Bronchial epithelial cell (primary cell): Measurements from ENCODE around the gene PRG2. TPM values are rescaled to one million over a fixed set of nuclear protein-coding genes. Genes with fewer than 3 reads are reported as not detected.
A peak's percentile ranks its signal among the peaks of the same experiment; 100 is the strongest.

Experiments
- DNase-seq: peaks from one replicate; pipeline ENCODE4 v3.0.0-alpha.2; 2010; ENCODE audit warnings: low read depth
- FAIRE-seq: peaks from 2 replicates; lab custom pipeline; 2011; peaks lifted over from hg19 to GRCh38; lab: Jason Lieb, UNC
- H3K27me3 ChIP-seq: 2 replicates; pipeline ENCODE4 v1.5.1; 2011; ENCODE audit warnings: low read length; ENCODE audit not compliant: control insufficient read depth, insufficient read depth
- H3K36me3 ChIP-seq: 2 replicates; pipeline ENCODE4 v1.5.1; 2011; ENCODE audit warnings: low read length; ENCODE audit not compliant: control insufficient read depth, insufficient read depth
- H3K4me3 ChIP-seq: 2 replicates; pipeline ENCODE4 v1.5.1; 2011; ENCODE audit warnings: mild to moderate bottlenecking, low read depth, low read length, control low read depth
- total RNA-seq: library from RNA; depleted of rRNA; stranded (reverse); fragments of >200 nt; gene quantifications from 2 replicates; pipeline ENCODE4 v1.2.1, GENCODE V29; 2014
- TF ChIP-seq, protein P1 (sequence below): IDR thresholded peaks from 2 replicates; pipeline ENCODE4 v1.5.1; 2011; ENCODE audit warnings: mild to moderate bottlenecking, moderate library complexity, low read length, control low read depth, inconsistent platforms; ENCODE audit not compliant: insufficient read depth, severe bottlenecking

The PRG2 gene
- total RNA-seq, 1 donor from 2014 or later, result under 0.01 TPM

- no peak for FAIRE-seq
- TF ChIP-seq, protein P1, sequence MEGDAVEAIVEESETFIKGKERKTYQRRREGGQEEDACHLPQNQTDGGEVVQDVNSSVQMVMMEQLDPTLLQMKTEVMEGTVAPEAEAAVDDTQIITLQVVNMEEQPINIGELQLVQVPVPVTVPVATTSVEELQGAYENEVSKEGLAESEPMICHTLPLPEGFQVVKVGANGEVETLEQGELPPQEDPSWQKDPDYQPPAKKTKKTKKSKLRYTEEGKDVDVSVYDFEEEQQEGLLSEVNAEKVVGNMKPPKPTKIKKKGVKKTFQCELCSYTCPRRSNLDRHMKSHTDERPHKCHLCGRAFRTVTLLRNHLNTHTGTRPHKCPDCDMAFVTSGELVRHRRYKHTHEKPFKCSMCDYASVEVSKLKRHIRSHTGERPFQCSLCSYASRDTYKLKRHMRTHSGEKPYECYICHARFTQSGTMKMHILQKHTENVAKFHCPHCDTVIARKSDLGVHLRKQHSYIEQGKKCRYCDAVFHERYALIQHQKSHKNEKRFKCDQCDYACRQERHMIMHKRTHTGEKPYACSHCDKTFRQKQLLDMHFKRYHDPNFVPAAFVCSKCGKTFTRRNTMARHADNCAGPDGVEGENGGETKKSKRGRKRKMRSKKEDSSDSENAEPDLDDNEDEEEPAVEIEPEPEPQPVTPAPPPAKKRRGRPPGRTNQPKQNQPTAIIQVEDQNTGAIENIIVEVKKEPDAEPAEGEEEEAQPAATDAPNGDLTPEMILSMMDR, result no peak
These were observed 661 bp upstream of the PRG2 start for GRCh38 chr11:57391111-57391510.

DNA sequence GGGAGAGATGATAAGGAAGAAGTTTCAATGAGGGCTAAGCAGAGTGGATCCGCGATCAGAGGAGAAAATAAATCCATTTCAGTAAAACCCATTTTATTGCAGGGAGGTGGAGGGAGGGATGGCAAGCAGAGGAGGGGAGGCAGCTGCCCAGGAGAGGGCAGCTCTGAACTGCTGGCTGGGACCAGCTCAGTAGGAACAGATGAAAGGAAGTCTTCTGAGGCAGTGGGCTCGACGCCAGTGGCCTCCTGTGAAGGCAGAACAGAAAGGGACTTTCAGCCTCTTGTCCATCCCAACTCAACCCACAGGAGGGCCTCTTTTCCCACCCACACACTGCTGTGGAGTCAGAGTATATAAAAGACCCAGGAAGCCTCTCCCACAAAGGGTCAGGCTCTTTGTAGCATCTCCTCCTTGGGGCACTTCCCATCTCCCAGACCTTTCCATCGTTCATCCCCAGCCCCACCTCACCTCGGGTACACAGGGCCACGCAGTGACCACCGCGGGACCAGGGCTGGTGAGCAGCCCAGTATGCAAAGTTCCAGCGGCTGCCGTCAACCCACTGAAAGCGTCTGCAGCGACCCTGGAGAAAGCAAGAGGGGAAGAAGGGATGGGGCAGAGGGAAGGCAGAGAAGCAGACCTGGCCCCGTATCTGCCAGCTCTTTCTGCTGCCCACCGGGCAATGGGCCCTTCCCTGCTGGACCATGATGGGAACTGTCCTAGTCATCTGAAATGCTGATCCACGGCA is 3.0 kb downstream of the PRG2 start:
- Histone ChIP-seq H3K27me3 (peaks cover 2% of the 10 kb centered on the region), H3K36me3 (no peaks in the 10 kb centered on the region), H3K4me3 (no peak overlapping the region)
- no peak for DNase-seq
- FAIRE-seq, result no peak
- TF ChIP-seq, protein P1, result no peak

More at GRCh38 chr11:57391111-57391510, 661 bp upstream of the PRG2 start:
- no peak for DNase-seq
- Histone ChIP-seq H3K27me3 (peaks cover 2% of the 10 kb centered on the region), H3K4me3 (no peak overlapping the region), H3K36me3 (no peaks in the 10 kb centered on the region)

GRCh38 chr11:57386178-57386940 is 4.1 kb downstream of the PRG2 start:
- Histone ChIP-seq H3K27me3 (peaks cover 2% of the 10 kb centered on the region), H3K36me3 (no peaks in the 10 kb centered on the region), H3K4me3 (no peak overlapping the region)
- FAIRE-seq (no peak), DNase-seq (no peak)
- TF ChIP-seq, protein P1, result no peak

DNA sequence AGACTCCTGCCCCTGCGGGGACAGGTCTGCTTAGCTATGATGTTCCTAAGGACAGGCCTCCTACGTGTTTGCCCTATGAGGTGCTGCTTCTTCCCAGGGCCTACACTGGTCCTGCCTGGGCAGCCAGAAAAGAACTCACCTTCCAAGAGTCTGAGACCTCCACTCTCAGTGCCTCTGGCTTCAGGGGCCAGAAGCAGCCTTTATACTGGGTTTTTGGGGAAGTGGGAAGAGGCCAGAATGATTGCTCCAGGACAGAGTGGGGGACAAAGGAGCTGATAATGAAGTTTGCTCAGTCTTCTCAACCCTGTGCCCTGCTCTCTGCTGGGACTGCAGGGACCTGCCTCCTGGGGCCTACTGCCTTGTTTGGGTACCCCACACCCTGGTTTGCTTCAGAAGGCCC is 9.5 kb downstream of the PRG2 start, which contains the start of gene PRG3:
TSS of gene PRG3 (minus strand) at position 176 of the 400 bp plus-strand sequence. CDS start 442 bp downstream, outside the sequence.
- no peak for DNase-seq

GRCh38 chr11:57379732-57380131 is 10.7 kb downstream of the PRG2 start:
- H3K36me3 ChIP-seq, result no peaks in the 10 kb centered on the region
- TF ChIP-seq, protein P1, result no peak
- H3K4me3 ChIP-seq, result no peak overlapping the region
- peaks cover 3% of the 10 kb centered on the region for H3K27me3 ChIP-seq
- DNase-seq, result peak; percentile 21
- FAIRE-seq, result no peak

More for the DNA sequence above, 9.5 kb downstream of the PRG2 start, which contains the start of gene PRG3:
- TF ChIP-seq, protein P1, result no peak
- FAIRE-seq, result no peak
- Histone ChIP-seq H3K36me3 (no peaks in the 10 kb centered on the region), H3K27me3 (peaks cover 3% of the 10 kb centered on the region), H3K4me3 (no peak within 1 kb of the TSS)
